ENCODE results near the gene UGGT2. TPM values are rescaled to one million over a fixed set of nuclear protein-coding genes. Genes with fewer than 3 reads are reported as not detected.

UGGT2 gene, protein sequence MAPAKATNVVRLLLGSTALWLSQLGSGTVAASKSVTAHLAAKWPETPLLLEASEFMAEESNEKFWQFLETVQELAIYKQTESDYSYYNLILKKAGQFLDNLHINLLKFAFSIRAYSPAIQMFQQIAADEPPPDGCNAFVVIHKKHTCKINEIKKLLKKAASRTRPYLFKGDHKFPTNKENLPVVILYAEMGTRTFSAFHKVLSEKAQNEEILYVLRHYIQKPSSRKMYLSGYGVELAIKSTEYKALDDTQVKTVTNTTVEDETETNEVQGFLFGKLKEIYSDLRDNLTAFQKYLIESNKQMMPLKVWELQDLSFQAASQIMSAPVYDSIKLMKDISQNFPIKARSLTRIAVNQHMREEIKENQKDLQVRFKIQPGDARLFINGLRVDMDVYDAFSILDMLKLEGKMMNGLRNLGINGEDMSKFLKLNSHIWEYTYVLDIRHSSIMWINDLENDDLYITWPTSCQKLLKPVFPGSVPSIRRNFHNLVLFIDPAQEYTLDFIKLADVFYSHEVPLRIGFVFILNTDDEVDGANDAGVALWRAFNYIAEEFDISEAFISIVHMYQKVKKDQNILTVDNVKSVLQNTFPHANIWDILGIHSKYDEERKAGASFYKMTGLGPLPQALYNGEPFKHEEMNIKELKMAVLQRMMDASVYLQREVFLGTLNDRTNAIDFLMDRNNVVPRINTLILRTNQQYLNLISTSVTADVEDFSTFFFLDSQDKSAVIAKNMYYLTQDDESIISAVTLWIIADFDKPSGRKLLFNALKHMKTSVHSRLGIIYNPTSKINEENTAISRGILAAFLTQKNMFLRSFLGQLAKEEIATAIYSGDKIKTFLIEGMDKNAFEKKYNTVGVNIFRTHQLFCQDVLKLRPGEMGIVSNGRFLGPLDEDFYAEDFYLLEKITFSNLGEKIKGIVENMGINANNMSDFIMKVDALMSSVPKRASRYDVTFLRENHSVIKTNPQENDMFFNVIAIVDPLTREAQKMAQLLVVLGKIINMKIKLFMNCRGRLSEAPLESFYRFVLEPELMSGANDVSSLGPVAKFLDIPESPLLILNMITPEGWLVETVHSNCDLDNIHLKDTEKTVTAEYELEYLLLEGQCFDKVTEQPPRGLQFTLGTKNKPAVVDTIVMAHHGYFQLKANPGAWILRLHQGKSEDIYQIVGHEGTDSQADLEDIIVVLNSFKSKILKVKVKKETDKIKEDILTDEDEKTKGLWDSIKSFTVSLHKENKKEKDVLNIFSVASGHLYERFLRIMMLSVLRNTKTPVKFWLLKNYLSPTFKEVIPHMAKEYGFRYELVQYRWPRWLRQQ (N-terminal part only)
- 6.9 and 14.3 TPM in 2 replicates for polyA plus RNA-seq

DNA sequence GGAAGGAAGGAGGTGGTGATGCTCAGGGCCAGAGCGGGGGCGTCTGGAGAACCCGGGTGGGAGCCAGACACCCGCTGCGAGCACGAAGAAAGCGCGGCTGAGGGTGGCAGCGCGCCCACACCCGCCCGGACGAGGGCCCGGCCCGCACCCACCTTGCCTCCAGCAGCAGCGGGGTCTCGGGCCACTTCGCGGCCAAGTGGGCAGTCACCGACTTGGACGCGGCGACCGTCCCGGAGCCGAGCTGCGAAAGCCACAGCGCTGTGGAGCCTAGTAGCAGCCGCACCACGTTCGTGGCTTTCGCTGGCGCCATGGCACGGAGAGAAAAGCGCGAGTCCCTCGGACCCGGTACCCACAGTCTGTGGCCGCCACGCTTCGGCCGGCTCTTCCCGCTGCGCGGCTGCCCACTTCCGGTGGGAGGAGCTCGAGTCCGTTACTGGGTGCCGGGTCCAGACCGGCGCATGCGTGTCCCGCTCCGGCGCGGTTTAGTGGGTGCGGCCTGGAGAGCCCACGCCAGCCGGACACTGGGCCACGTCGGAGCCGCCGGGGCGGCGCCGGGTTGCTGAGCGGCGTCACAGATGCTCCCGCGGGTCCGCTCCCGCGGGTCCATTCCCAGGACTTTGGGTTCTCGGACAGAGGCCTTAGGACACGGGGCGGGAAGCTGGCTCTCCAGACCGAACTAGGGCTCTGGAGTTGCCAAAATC lies at the start of gene UGGT2:
TSS of gene UGGT2 (minus strand) at position 399 of the 701 bp plus-strand sequence. CDS start at position 310, 89 bp downstream.

DNA sequence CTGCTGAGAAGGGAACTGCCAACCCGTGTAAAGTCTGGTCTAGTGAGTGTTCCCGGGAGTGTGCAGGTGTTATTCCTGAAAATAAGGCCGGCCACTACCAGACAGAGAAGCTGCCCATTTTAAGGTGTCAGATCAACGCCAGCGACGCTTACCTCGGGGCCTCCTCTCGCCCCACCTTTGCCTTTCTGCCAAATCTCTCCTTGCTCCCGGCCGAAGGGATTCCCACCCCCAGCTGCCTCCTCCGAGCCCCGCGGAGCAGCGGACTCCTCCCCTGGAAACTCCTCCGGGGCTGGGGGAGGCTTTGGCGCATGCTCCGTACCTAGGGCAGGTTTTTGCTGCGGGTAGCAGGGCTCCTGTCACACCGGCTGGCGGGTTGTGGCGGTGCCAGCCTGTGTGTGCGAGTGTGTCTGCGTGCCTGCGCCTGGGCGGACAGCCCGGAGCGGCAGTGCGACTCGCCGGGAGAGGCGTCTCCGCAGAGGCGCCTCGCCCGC lies 36.6 kb upstream of the UGGT2 start, which contains the start of gene HS6ST3:
TSS of gene HS6ST3 (plus strand) at position 359 of the 491 bp plus-strand sequence.

Other genes starting within 250 kb of the UGGT2 start
- gene HS6ST3, start 36.7 kb upstream of the UGGT2 start, polyA plus RNA-seq = 1.2 and 5.8 TPM in 2 replicates